ENCODE data around the gene DNAAF3.
A peak's percentile ranks its signal among the peaks of the same experiment; 100 is the strongest.
"Not testable (repeated sequence)": the region's sequence is repeated elsewhere in the genome, so short reads cannot be mapped to it uniquely, and the experiment has no call there.

The DNAAF3 gene

DNA sequence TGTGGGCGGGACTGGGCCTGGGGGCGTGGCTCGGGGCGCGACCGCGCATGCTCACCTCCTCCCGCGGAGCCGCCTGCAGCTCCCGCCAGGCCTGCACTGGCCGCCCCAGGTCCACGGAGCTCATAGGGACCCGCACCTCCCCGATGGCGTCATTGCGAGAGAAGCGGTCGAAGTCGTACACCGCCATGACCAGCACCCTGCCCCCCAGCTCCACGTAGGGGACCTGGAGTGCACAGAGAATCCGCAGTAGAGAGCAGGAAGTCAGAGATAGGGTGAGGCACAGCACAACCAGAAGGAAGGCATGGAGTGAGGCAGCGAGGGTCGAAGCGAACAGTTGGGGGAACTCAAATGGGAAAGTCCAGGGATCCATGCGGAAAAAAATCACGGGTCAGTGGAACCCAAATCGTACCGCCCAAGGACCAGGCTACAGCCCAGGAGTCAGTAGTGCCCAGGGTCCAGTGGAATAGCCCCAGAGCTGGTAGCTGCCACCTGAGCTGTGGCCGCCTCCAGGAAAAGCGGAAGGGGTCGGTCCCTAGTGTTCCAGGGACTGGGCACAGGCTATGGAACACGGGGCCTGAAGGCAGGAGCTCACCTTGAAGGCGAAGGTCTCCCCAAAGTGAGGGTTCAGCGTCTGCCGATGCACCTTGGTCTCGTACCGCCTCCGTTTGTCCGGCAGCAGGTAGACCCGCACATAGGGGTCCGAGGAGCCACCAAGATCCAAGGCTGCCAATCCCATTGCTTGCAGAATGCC is 8.9 kb upstream of the DNAAF3 start:
- DNase-seq (ENCODE audit: low read depth) = no peak
- H3K4me3 ChIP-seq (ENCODE audit: low read depth, low read length) = no peak overlapping the region
- TF ChIP-seq, protein P1, sequence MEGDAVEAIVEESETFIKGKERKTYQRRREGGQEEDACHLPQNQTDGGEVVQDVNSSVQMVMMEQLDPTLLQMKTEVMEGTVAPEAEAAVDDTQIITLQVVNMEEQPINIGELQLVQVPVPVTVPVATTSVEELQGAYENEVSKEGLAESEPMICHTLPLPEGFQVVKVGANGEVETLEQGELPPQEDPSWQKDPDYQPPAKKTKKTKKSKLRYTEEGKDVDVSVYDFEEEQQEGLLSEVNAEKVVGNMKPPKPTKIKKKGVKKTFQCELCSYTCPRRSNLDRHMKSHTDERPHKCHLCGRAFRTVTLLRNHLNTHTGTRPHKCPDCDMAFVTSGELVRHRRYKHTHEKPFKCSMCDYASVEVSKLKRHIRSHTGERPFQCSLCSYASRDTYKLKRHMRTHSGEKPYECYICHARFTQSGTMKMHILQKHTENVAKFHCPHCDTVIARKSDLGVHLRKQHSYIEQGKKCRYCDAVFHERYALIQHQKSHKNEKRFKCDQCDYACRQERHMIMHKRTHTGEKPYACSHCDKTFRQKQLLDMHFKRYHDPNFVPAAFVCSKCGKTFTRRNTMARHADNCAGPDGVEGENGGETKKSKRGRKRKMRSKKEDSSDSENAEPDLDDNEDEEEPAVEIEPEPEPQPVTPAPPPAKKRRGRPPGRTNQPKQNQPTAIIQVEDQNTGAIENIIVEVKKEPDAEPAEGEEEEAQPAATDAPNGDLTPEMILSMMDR (IDR thresholded peaks at IDR 0.05; ENCODE audit: low read depth, low read length, missing control alignments) = no peak

DNA sequence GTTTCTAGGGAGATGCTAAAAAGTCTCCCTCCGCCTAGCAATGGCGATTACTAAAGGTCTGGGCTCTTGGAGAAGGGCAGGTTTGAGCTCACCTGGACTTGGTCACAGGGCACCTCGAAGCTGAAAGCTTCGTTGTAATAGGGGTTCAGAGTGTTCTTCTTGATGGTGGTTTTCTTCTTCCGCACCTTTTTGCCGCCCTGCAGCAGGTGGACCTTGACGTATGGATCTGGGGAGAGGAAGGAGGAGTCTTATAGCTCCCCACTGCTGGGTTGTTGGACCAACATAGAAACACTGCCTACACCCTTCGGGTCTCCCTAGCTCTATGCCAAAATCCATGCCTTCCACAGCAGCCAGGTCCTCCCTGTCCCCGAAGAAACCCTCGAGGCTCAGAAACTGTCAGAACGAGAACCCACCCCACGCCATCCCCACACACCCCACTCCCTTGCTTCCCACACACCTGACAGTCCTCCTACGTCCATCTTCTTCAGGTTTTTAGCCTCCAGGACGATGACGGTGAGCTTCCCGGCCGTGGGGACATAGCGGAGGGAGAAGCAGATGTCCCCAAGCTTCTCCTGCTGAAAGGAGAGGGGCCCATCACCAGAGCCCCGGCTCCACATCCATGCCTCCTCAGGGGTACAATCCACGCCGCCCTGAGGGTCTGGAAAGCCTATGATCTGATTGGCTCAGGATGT is 8.2 kb upstream of the DNAAF3 start:
- DNase-seq (ENCODE audit: low read depth) = no peak
- TF ChIP-seq, protein P1 (IDR thresholded peaks at IDR 0.05; ENCODE audit: low read depth, low read length, missing control alignments) = no peak
- no peak overlapping the region for H3K4me3 ChIP-seq (ENCODE audit: low read depth, low read length)

DNA sequence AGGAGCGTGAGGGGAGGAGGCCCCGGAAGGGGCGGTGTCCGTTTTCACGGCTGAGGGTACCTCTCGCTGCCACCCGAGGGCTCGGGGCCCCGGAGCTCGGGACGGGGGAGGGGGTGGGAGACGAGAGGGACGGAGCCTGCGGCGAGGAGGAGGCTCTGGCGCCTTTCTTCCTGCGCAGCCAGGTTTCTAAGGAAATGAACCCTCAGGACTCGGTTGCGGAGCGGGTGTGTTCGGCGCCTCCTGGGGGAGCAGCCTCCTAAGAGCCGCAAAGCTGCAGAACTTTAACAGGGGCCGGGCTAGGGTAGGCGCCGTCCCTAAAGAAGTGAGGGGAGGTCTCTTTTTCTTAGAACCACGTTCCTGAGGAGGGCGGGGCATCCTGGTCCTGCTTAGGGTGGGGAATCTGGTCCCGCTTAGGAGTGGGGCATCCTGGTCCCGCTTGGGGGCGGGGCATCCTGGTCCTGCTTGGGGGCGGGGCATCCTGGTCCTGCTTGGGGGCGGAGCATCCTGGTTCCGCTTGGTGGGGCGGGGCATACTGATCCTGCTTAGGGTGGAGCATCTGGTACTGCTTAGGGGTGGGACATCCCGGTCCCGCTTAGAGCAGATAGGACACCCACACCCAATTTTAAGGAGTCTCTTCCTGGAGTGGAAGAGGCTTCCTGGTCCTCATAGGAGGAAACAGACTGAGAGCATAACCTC is 7.4 kb upstream of the DNAAF3 start:
- TF ChIP-seq, protein P1 (IDR thresholded peaks at IDR 0.05; ENCODE audit: low read depth, low read length, missing control alignments) = no peak
- DNase-seq (ENCODE audit: low read depth) = no peak
- H3K4me3 ChIP-seq (ENCODE audit: low read depth, low read length) = 0 out of 2 replicates have a peak overlapping the region, but pooled peaks have one; percentile 6

DNA sequence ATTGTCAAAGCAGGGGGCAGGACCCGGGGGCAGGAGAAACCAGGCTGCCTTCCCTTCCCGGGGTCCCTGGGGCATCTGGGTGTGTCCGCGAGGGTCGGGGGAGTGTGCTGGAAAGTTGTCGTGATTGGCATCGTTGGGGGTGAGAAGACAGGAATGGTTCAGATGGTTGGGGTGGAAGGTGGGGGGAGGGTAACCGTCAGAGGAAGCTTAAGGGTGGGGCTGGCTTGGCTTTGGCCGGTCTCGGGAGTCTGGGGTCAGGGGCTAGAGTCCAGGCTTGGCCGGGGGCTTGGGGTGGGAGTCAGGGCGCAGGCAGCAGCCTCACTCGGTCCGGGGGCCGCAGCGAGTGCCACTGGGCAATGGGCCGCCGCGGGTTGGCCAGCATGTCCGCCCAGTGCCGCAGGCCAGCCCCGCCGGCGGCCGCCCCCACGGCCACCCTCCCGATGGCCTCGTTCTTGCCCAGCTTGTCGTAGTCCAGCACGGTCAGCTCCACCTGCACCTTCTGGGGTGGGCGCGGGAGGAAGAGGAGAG is 6.8 kb upstream of the DNAAF3 start:
- no peak overlapping the region for H3K4me3 ChIP-seq (ENCODE audit: low read depth, low read length)
- DNase-seq (ENCODE audit: low read depth) = no peak
- TF ChIP-seq, protein P1 (IDR thresholded peaks at IDR 0.05; ENCODE audit: low read depth, low read length, missing control alignments) = no peak

DNA sequence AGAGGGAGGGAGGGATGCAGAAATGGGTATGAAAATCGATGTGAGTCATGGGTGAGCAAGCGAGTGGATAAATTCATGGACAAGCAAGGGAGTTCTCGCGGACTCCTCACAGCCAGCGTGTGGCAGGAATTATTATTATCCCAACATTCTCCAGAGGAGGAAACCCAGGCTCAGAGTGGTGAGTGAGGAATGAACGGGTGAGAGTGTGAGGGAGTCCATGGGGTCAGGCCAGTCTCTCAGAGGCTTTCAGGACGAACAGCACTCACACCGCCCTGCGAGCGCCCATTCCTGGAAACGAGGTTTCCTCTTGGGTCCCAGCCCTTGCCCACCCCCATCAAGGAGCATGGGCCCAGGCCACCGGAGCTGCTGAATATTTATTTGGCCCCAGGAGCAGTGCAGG is 6.3 kb upstream of the DNAAF3 start:
- TF ChIP-seq, protein P1 (IDR thresholded peaks at IDR 0.05; ENCODE audit: low read depth, low read length, missing control alignments) = no peak
- DNase-seq (ENCODE audit: low read depth) = no peak
- no peak overlapping the region for H3K4me3 ChIP-seq (ENCODE audit: low read depth, low read length)

DNA sequence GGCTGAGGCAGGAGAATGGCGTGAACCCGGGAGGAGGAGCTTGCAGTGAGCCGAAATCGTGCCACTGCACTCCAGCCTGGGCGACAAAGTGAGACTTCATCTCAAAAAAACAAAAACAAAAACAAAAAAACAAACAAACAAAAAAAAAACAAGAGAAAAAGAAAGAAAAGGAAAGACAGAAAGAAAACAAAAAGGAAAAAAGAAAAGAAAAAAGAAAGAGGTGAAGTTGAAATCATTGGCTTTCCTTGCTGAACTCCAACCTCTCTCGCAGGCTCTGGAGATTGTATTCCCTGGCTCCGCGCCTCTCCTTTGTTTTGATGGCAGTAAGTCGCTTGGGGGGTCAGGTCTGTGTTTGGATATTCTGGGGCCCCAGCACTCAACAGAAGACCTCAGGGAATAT is 5.9 kb upstream of the DNAAF3 start:
- not testable (repeated sequence) for DNase-seq (ENCODE audit: low read depth); H3K4me3 ChIP-seq (ENCODE audit: low read depth, low read length)

DNA sequence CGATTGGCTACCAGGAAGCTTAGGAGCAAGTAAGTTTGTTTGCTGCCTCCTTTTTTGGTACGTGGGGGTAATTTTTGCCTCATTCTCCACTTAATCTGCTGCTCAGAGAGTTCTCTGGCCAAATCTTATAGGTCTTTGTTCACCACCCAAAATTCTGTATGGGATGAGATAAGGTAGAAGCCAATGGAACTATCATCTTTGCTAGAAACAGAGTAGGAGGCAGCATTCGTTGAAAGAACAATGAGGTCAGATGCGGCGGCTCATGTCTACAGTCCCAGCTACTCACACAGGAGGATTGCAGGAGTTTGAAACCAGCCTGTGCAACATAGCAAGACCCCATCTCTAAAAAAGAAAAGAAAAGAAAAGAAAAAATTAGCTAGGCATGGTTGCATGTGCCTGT is 5.0 kb upstream of the DNAAF3 start:
- DNase-seq (ENCODE audit: low read depth) = no peak
- no peak overlapping the region for H3K4me3 ChIP-seq (ENCODE audit: low read depth, low read length)
- TF ChIP-seq, protein P1 (IDR thresholded peaks at IDR 0.05; ENCODE audit: low read depth, low read length, missing control alignments) = no peak
